ENCODE results near the gene NAALADL2.
"Not testable (repeated sequence)": the region's sequence is repeated elsewhere in the genome, so short reads cannot be mapped to it uniquely, and the experiment has no call there.

Gene NAALADL2

GRCh38 chr3:175598740-175599139, 739.6 kb downstream of the NAALADL2 start:
- no peak for TF ChIP-seq CTCF (IDR thresholded peaks at IDR 0.05; ENCODE audit: low read depth, low read length)

GRCh38 chr3:175601521-175601920, 742.4 kb downstream of the NAALADL2 start:
- no peak for TF ChIP-seq CTCF (IDR thresholded peaks at IDR 0.05; ENCODE audit: low read depth, low read length)
- DNase-seq (ENCODE audit: extremely low read depth, low read depth), result no peak

More at GRCh38 chr3:175598740-175599139, 739.6 kb downstream of the NAALADL2 start:
- DNase-seq (ENCODE audit: extremely low read depth, low read depth), result no peak

GRCh38 chr3:175605851-175606250, 746.7 kb downstream of the NAALADL2 start:
- no peak for DNase-seq (ENCODE audit: extremely low read depth, low read depth)
- no peak for TF ChIP-seq CTCF (IDR thresholded peaks at IDR 0.05; ENCODE audit: low read depth, low read length)

GRCh38 chr3:175606650-175607318, 747.6 kb downstream of the NAALADL2 start:
- no peak for TF ChIP-seq CTCF (IDR thresholded peaks at IDR 0.05; ENCODE audit: low read depth, low read length)
- DNase-seq (ENCODE audit: extremely low read depth, low read depth), result no peak

- no peak for DNase-seq (ENCODE audit: extremely low read depth, low read depth)
- no peak for TF ChIP-seq CTCF (IDR thresholded peaks at IDR 0.05; ENCODE audit: low read depth, low read length)
Measured at GRCh38 chr3:175608356-175608755, 749.2 kb downstream of the NAALADL2 start.

- no peak for TF ChIP-seq CTCF (IDR thresholded peaks at IDR 0.05; ENCODE audit: low read depth, low read length)
- no peak for DNase-seq (ENCODE audit: extremely low read depth, low read depth)
Measured at GRCh38 chr3:175608911-175609310, 749.8 kb downstream of the NAALADL2 start.

- no peak for TF ChIP-seq CTCF (IDR thresholded peaks at IDR 0.05; ENCODE audit: low read depth, low read length)
- DNase-seq (ENCODE audit: extremely low read depth, low read depth), result no peak
Measured at GRCh38 chr3:175612487-175613196, 753.5 kb downstream of the NAALADL2 start.

GRCh38 chr3:175614107-175614506, 755.0 kb downstream of the NAALADL2 start:
- DNase-seq (ENCODE audit: extremely low read depth, low read depth), result not testable (repeated sequence)
